Measurements from ENCODE around the gene MVB12B. TPM values are rescaled to one million over a fixed set of nuclear protein-coding genes. Genes with fewer than 3 reads are reported as not detected.

Gene MVB12B
- total and polyA plus RNA-seq, 2 of the 4 experiments (the other 2 are of a cell fraction) = 2.0 to 4.0 TPM

GRCh38 chr9:126401107-126401506, 74.5 kb downstream of the MVB12B start:
- no peak for ATAC-seq (ENCODE audit: low read depth)
- Histone ChIP-seq H3K9me1 (ENCODE audit: insufficient read depth, low read length) (no peaks in the 10 kb centered on the region), H3K27me3 (ENCODE audit: control insufficient read depth, insufficient read depth, low read length) (no peaks in the 10 kb centered on the region), H2BK20ac (ENCODE audit: low read depth, low read length) (no peak overlapping the region), H2AK5ac (ENCODE audit: low read depth, low read length) (no peak overlapping the region), H4K20me1 (ENCODE audit: insufficient read depth, low read length) (no peaks in the 10 kb centered on the region), H3K23ac (ENCODE audit: low read depth, low read length) (no peak overlapping the region), H4K8ac (ENCODE audit: low read depth in 2 of 2, low read length in 2 of 2) (no peak overlapping the region), H3K27ac (ENCODE audit: insufficient read depth, low read length) (no peak overlapping the region), H3K4ac (ENCODE audit: low read depth, low read length) (no peak overlapping the region), H2BK15ac (ENCODE audit: low read depth, low read length) (no peak overlapping the region), H4K5ac (ENCODE audit: low read depth, low read length) (no peak overlapping the region), H3K18ac (ENCODE audit: low read depth, low read length) (no peak overlapping the region), H4K91ac (ENCODE audit: insufficient read depth, low read depth, low read length) (no peak overlapping the region), H3K9me3 (ENCODE audit: control insufficient read depth, insufficient read depth, low read length) (no peaks in the 10 kb centered on the region), H3K4me2 (ENCODE audit: low read depth, low read length) (no peak overlapping the region), H3K14ac (replicated peaks; ENCODE audit: low read depth, low read length) (no peak overlapping the region), H2AK9ac (replicated peaks; ENCODE audit: low read depth, low read length, poor library complexity) (no peak overlapping the region), H3K56ac (ENCODE audit: extremely low read depth, insufficient read depth, low read length) (no peak overlapping the region), H2AFZ (replicated peaks; ENCODE audit: low read length, poor library complexity) (no peak overlapping the region), H3K9ac (ENCODE audit: low read depth, low read length) (no peak overlapping the region), H2BK120ac (ENCODE audit: low read depth, low read length) (no peak overlapping the region), H3K36me3 (ENCODE audit: control insufficient read depth, insufficient read depth, low read length) (peaks cover 1% of the 10 kb centered on the region; the same call in 1 of the 2 replicates), H3K79me1 (ENCODE audit: low read depth in 1 of 2, low read length in 2 of 2) (no peaks in the 10 kb centered on the region), H3K4me3 (ENCODE audit: insufficient read depth, low read depth, low read length) (no peak overlapping the region), H2BK5ac (ENCODE audit: low read depth, low read length, poor library complexity, severe bottlenecking) (no peak overlapping the region), H3K4me1 (ENCODE audit: control insufficient read depth, insufficient read depth, low read length) (no peaks in the 10 kb centered on the region; the same call in 1 of the 2 replicates)
- dilution Hi-C loops (cut with HindIII; ENCODE audit: low sequenced_read_pairs, unreplicated experiment) = no loop called here
- POLR2A ChIA-PET (ENCODE audit: unreplicated experiment) = no interaction called here
- intact Hi-C loops (cut with micrococcal nuclease) = no loop called here
- WGBS, 2 experiments (ENCODE audit: extremely low coverage in 2 of 2, insufficient read length in 1 of 2) = 86% methylated on average over 4 of the region's 6 CpGs; no CpG with 5 or more reads in 1 of the 2 experiments
- in situ Hi-C loops (cut with MboI; ENCODE audit: low sequenced_read_pairs) = no loop called here
- DNase-seq = no peak
- CTCF ChIA-PET = no interaction called here
- no TSS peak for BruUV-seq (replicated peaks)
- TF ChIP-seq RCOR1 (IDR thresholded peaks at IDR 0.05; ENCODE audit: insufficient replicate concordance, low read length) (no peak), SMC3 (IDR thresholded peaks at IDR 0.05; ENCODE audit: low read depth, low read length) (no peak), NFE2L2 (IDR thresholded peaks at IDR 0.05; ENCODE audit: low read depth, low read length) (no peak), MXI1 (IDR thresholded peaks at IDR 0.05; ENCODE audit: borderline replicate concordance, low read depth, low read length) (no peak), MAZ (IDR thresholded peaks at IDR 0.05; ENCODE audit: borderline replicate concordance, low read depth, low read length) (no peak), CEBPB (IDR thresholded peaks at IDR 0.05; ENCODE audit: low read depth, low read length) (no peak), RFX5 (IDR thresholded peaks at IDR 0.05; ENCODE audit: low read depth, low read length) (no peak), FOS (IDR thresholded peaks at IDR 0.05; ENCODE audit: low read depth, low read length) (no peak)
- TF ChIP-seq, protein P1, sequence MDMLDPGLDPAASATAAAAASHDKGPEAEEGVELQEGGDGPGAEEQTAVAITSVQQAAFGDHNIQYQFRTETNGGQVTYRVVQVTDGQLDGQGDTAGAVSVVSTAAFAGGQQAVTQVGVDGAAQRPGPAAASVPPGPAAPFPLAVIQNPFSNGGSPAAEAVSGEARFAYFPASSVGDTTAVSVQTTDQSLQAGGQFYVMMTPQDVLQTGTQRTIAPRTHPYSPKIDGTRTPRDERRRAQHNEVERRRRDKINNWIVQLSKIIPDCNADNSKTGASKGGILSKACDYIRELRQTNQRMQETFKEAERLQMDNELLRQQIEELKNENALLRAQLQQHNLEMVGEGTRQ (IDR thresholded peaks at IDR 0.05; ENCODE audit: low read depth, low read length) = no peak
- TF ChIP-seq, protein P2, sequence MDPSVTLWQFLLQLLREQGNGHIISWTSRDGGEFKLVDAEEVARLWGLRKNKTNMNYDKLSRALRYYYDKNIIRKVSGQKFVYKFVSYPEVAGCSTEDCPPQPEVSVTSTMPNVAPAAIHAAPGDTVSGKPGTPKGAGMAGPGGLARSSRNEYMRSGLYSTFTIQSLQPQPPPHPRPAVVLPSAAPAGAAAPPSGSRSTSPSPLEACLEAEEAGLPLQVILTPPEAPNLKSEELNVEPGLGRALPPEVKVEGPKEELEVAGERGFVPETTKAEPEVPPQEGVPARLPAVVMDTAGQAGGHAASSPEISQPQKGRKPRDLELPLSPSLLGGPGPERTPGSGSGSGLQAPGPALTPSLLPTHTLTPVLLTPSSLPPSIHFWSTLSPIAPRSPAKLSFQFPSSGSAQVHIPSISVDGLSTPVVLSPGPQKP (IDR thresholded peaks at IDR 0.05; ENCODE audit: borderline replicate concordance, low read depth, low read length) = no peak
